ENCODE results near the gene PARP2. TPM values are rescaled to one million over a fixed set of nuclear protein-coding genes. Genes with fewer than 3 reads are reported as not detected.
"Not testable (repeated sequence)": the region's sequence is repeated elsewhere in the genome, so short reads cannot be mapped to it uniquely, and the experiment has no call there.

Gene PARP2
- total and polyA plus RNA-seq, 2 donors (not counting 3 experiments of a cell fraction or from before 2014, with no cell fraction given), result 15.7 to 30.6 TPM

- Histone ChIP-seq H3K9ac (replicated peaks; ENCODE audit: extremely low read depth, insufficient read depth, low read length) (no peak overlapping the region), H3K9me1 (replicated peaks; ENCODE audit: control insufficient read depth, extremely low read depth, insufficient read depth, low read length) (no peaks in the 10 kb centered on the region), H3K4me1 (ENCODE audit: control insufficient read depth, extremely low read depth, insufficient read depth, low read length) (peaks cover 19% of the 10 kb centered on the region), H3K79me2 (ENCODE audit: control insufficient read depth, insufficient read depth, low read length) (peaks cover 42% of the 10 kb centered on the region), H4K20me1 (replicated peaks; ENCODE audit: control insufficient read depth, extremely low read depth, insufficient read depth, low read length) (no peaks in the 10 kb centered on the region), H3K9me3 (replicated peaks; ENCODE audit: control insufficient read depth, insufficient read depth, low read length) (no peaks in the 10 kb centered on the region), H3K27ac (ENCODE audit: insufficient read depth, low read depth, low read length) (no peak overlapping the region), H3K4me2 (ENCODE audit: insufficient read depth, low read length) (no peak overlapping the region), H3K36me3 (ENCODE audit: control insufficient read depth in 2 of 2, extremely low read depth in 1 of 2, insufficient read depth in 2 of 2, low read length in 2 of 2) (peaks cover 0 to 1% of the 10 kb centered on the region in 2 experiments), H3K27me3 (ENCODE audit: control insufficient read depth in 2 of 2, insufficient read depth in 2 of 2, low read length in 2 of 2) (peaks cover 2% of the 10 kb centered on the region in 2 experiments), H2AFZ (ENCODE audit: low read depth, low read length) (no peak overlapping the region), H3K4me3 (replicated peaks in 1 of 3; ENCODE audit: insufficient read depth in 1 of 3, low read depth in 1 of 3, low read length in 3 of 3) (no peak overlapping the region)
- POLR2A ChIA-PET, result interaction anchor here (2.2 kb wide), 1 partner anchor 8 kb away, joined by 30 read pairs; the partner anchor contains the start of gene PARP2
- intact Hi-C loops (cut with micrococcal nuclease) (no loop called here), dilution Hi-C loops (cut with MboI; ENCODE audit: extremely low pct_ligation_motif_present, low sequenced_read_pairs) (no loop called here)
- DNase-seq (ENCODE audit: low read depth, low spot score), result no peak
- no TSS peak for BruUV-seq (replicated peaks)
- CTCF ChIA-PET, result interaction anchor here (2.2 kb wide), 1 partner anchor 8 kb away, joined by 25 read pairs; the partner anchor contains the start of gene PARP2
- no peak for TF ChIP-seq MYC (IDR thresholded peaks at IDR 0.05; ENCODE audit: low read depth, low read length)
- no peak for TF ChIP-seq GATA2 (IDR thresholded peaks at IDR 0.05; ENCODE audit: insufficient read depth, insufficient read length, low read depth, low read length)
- TF ChIP-seq POLR2AphosphoS5 (IDR thresholded peaks at IDR 0.05; ENCODE audit: insufficient read depth, low read depth, low read length), result no peak
- TF ChIP-seq MAX (IDR thresholded peaks at IDR 0.05; ENCODE audit: insufficient read depth, insufficient read length), result no peak
- TF ChIP-seq JUN (IDR thresholded peaks at IDR 0.05; ENCODE audit: borderline replicate concordance, insufficient read depth, insufficient read length, low read depth), result no peak
- TF ChIP-seq FOS (IDR thresholded peaks at IDR 0.05; ENCODE audit: borderline replicate concordance, insufficient read depth, low read length), result no peak
- TF ChIP-seq, protein P1, sequence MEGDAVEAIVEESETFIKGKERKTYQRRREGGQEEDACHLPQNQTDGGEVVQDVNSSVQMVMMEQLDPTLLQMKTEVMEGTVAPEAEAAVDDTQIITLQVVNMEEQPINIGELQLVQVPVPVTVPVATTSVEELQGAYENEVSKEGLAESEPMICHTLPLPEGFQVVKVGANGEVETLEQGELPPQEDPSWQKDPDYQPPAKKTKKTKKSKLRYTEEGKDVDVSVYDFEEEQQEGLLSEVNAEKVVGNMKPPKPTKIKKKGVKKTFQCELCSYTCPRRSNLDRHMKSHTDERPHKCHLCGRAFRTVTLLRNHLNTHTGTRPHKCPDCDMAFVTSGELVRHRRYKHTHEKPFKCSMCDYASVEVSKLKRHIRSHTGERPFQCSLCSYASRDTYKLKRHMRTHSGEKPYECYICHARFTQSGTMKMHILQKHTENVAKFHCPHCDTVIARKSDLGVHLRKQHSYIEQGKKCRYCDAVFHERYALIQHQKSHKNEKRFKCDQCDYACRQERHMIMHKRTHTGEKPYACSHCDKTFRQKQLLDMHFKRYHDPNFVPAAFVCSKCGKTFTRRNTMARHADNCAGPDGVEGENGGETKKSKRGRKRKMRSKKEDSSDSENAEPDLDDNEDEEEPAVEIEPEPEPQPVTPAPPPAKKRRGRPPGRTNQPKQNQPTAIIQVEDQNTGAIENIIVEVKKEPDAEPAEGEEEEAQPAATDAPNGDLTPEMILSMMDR (IDR thresholded peaks at IDR 0.05; ENCODE audit: extremely low read depth in 1 of 2, insufficient read depth in 1 of 2, low read depth in 1 of 2, low read length in 2 of 2), result no peak
- no peak for TF ChIP-seq EZH2 (IDR thresholded peaks at IDR 0.05; ENCODE audit: borderline replicate concordance, low read depth, low read length, severe bottlenecking)
- TF ChIP-seq POLR2A (IDR thresholded peaks at IDR 0.05; ENCODE audit: low read depth, low read length), result no peak
- no peak for FAIRE-seq
These were observed 9.4 kb upstream of the PARP2 start for GRCh38 chr14:20334017-20334416.

GRCh38 chr14:20341032-20341431 lies 2.4 kb upstream of the PARP2 start:
- BruUV-seq (replicated peaks); H3K4me3 ChIP-seq (replicated peaks in 1 of 3; ENCODE audit: insufficient read depth in 1 of 3, low read depth in 1 of 3, low read length in 3 of 3); H3K27ac ChIP-seq (ENCODE audit: insufficient read depth, low read depth, low read length); H2AFZ ChIP-seq (ENCODE audit: low read depth, low read length); H3K9me1 ChIP-seq (replicated peaks; ENCODE audit: control insufficient read depth, extremely low read depth, insufficient read depth, low read length); FAIRE-seq; DNase-seq (ENCODE audit: low read depth, low spot score); H3K27me3 ChIP-seq (ENCODE audit: control insufficient read depth in 2 of 2, insufficient read depth in 2 of 2, low read length in 2 of 2); H3K9me3 ChIP-seq (replicated peaks; ENCODE audit: control insufficient read depth, insufficient read depth, low read length); H3K4me2 ChIP-seq (ENCODE audit: insufficient read depth, low read length); H4K20me1 ChIP-seq (replicated peaks; ENCODE audit: control insufficient read depth, extremely low read depth, insufficient read depth, low read length); H3K9ac ChIP-seq (replicated peaks; ENCODE audit: extremely low read depth, insufficient read depth, low read length); intact Hi-C loops (cut with micrococcal nuclease); dilution Hi-C loops (cut with MboI; ENCODE audit: extremely low pct_ligation_motif_present, low sequenced_read_pairs); H3K36me3 ChIP-seq (ENCODE audit: control insufficient read depth in 2 of 2, extremely low read depth in 1 of 2, insufficient read depth in 2 of 2, low read length in 2 of 2): not testable (repeated sequence)
- CTCF ChIA-PET, result interaction anchor here (1.0 to 6.4 kb wide), 3 partner anchors 8 to 268 kb away, joined by 3 to 73 read pairs (median 25); partner anchors contain the start of gene CCNB1IP1
- Histone ChIP-seq H3K4me1 (ENCODE audit: control insufficient read depth, extremely low read depth, insufficient read depth, low read length) (peaks cover 11% of the 10 kb centered on the region), H3K79me2 (ENCODE audit: control insufficient read depth, insufficient read depth, low read length) (peaks cover 14% of the 10 kb centered on the region)
- POLR2A ChIA-PET, result interaction anchor here (2.5 to 3.0 kb wide), 2 partner anchors 8 to 121 kb away, joined by 30 to 36 read pairs; partner anchors contain the start of genes CCNB1IP1 and PIP4P1
